Esophagus muscularis mucosa (tissue), 4 donors: ENCODE results near the gene SYF2.

Experiments
- EP300 ChIP-seq: sonication (generic); formaldehyde crosslinking; IDR thresholded peaks from one replicate; pipeline ENCODE4 v1.6.1; 2017; ENCODE audit warnings: antibody characterized with exemption
- POLR2A ChIP-seq: fragments of 450-650 bp; IDR thresholded peaks from one replicate; pipeline ENCODE4 v1.6.1; 2017; ENCODE audit warnings: antibody characterized with exemption, moderate library complexity, mild to moderate bottlenecking, low read depth
- POLR2AphosphoS5 ChIP-seq, 2 donors: sonication (generic); formaldehyde crosslinking; IDR thresholded peaks; one replicate each; pipeline ENCODE4 v1.6.1; 2017; ENCODE audit warnings: antibody characterized with exemption in 2 of 2
- TF ChIP-seq, protein P1 (sequence below), 3 experiments: fragments of 200-600 bp in 2 of 3; fragments of 450-650 bp in 1 of 3; sonication (generic) in 2 of 3; IDR thresholded peaks; one replicate each; pipeline ENCODE4 v1.5.1; 2017 to 2019; ENCODE audit warnings: antibody characterized with exemption in 3 of 3, mild to moderate bottlenecking in 2 of 3, moderate library complexity in 1 of 3

- TF ChIP-seq, protein P1, sequence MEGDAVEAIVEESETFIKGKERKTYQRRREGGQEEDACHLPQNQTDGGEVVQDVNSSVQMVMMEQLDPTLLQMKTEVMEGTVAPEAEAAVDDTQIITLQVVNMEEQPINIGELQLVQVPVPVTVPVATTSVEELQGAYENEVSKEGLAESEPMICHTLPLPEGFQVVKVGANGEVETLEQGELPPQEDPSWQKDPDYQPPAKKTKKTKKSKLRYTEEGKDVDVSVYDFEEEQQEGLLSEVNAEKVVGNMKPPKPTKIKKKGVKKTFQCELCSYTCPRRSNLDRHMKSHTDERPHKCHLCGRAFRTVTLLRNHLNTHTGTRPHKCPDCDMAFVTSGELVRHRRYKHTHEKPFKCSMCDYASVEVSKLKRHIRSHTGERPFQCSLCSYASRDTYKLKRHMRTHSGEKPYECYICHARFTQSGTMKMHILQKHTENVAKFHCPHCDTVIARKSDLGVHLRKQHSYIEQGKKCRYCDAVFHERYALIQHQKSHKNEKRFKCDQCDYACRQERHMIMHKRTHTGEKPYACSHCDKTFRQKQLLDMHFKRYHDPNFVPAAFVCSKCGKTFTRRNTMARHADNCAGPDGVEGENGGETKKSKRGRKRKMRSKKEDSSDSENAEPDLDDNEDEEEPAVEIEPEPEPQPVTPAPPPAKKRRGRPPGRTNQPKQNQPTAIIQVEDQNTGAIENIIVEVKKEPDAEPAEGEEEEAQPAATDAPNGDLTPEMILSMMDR (IDR thresholded peaks at IDR 0.05) = no peak
- TF ChIP-seq POLR2A = no peak
- no peak for TF ChIP-seq POLR2AphosphoS5 (IDR thresholded peaks at IDR 0.05)
- TF ChIP-seq EP300 = no peak
Measured at GRCh38 chr1:25219661-25220251, 12.5 kb downstream of the SYF2 start.
